ENCODE results near the gene ZMYND19.
"Not testable (repeated sequence)": the region's sequence is repeated elsewhere in the genome, so short reads cannot be mapped to it uniquely, and the experiment has no call there.

Gene ZMYND19

DNA sequence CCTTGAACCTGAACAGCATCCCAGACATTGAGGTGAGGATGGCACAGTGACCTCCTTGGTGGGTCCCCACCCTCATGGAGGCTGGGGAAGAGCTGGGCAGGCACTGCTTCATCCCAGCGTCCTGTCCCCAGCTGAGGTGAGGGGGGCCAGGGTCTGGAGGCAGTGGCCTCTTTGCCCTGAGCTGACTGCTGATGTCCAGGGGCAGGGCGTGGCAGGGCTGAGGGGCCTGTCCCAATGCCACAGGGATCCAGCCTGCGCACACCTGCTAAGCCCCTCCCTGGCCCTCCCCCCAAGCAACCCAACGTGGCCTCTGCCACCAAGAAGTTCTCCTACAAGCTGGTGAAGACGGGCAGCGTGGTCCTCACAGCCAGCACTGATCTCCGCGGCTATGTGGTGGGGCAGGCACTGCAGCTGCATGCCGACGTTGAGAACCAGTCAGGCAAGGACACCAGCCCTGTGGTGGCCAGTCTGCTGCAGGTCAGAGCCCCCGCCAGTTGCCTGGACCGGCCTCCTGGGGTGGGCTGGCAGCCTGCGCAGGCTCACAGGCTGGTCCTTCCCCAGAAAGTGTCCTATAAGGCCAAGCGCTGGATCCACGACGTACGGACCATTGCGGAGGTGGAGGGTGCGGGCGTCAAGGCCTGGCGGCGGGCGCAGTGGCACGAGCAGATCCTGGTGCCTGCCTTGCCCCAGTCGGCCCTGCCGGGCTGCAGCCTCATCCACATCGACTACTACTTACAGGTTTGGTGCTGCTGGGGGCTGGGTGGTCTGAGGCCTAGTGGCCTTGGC, 23.6 kb upstream of the ZMYND19 start:
- DNase-seq: no peak

DNA sequence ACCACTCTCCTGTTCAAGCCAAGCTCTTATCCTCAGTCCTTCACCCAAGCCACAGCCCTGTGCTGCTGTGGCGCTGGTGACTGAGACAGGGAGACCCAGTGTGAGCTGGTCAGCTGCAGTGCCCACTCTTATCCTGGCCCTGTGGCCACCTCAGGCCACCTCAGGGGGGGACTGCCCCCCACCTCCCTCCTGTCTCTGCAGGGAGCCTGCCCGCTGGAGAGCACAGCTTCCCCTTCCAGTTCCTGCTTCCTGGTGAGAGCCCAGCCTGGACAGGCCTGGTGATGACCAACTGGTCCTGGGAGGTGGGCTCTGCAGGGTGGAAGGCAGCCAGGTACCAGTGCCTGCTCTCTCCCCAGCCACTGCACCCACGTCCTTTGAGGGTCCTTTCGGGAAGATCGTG, 22.9 kb upstream of the ZMYND19 start:
- no peak for DNase-seq

DNA sequence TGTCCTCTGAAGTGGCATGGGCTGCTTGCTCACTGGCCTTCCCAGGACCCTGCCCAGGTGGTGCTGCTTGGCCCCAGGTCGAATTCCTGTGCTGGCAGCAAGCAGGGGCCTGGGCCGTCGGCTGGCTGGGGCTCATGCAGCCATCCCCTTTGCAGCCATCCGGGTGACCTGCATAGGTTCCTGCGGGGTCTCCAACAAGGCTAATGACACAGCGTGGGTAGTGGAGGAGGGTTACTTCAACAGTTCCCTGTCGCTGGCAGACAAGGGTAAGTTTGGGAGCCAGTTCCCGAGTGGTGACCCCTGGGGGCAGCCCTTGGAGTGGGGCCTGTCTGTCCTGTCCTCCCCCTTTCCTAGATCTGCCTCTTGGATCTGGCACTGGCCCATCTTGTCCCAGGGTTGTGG, 22.4 kb upstream of the ZMYND19 start:
- no peak for DNase-seq

DNA sequence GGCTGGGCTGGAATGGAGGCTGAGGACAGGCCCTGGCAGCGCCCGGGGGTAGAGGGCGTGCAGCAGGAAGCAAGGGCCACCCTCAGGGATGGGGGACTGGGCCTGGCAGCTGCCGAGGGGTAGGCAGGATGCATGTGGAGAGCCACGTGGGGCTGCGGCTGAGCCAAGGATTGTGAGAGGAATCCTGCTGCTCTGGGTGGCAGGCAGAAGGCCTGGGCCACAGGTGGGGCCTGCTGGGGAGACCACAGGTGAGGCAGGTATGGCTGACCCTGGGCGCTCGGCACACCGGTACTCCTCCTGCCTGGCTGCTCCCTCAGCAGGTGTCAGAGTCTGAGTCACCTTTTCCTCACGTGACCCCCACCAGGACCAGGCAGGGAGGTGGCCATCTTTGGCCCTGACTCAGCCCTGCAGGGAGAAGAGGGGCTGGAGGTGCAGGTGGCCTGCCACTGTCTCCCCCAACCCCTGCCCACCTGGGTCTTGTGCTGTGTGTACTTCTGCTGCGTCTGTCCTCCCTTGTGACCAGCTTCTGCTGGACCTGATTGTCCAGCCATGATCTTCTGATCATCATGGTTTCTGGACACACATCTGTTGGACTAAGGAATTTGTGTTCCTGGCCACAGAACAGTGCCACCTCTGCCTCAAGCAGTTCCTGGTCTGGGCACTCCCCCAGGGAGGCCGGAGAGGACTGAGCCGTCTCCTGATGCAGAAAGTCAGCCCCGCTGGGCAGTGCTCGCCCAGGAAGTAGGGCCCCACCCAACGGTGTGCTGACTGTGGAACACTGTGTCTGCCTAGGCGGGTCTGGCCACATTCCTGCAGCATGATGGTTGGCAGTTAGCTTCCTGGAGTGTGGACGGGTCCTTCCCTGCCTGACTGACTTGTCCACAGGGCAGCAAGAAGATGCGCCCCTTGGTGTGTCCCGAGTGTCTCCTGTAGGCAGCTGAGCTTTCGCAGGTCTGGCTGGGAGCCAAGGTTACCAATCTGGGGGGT, 21.6 kb upstream of the ZMYND19 start:
- DNase-seq: no peak

DNA sequence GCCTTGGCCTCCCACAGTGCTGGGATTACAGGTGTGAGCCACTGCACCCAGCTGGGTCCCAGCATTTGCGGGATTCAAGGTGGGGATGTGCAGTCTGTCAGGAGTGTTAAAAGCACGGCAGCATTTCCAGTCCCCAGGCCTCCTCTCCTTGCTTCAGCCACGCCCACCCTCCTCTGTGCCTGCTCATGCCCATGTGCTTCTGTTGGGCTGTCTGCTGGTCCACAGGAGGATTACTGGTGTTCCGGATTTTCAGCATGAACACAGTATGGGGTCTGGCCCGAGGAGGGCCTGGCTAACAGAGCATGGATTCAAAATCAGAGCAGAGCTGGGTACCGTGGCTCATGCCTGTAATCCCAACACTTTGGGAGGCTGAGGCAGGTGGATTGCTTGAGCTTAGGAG, 20.6 kb upstream of the ZMYND19 start:
- DNase-seq: no peak

DNA sequence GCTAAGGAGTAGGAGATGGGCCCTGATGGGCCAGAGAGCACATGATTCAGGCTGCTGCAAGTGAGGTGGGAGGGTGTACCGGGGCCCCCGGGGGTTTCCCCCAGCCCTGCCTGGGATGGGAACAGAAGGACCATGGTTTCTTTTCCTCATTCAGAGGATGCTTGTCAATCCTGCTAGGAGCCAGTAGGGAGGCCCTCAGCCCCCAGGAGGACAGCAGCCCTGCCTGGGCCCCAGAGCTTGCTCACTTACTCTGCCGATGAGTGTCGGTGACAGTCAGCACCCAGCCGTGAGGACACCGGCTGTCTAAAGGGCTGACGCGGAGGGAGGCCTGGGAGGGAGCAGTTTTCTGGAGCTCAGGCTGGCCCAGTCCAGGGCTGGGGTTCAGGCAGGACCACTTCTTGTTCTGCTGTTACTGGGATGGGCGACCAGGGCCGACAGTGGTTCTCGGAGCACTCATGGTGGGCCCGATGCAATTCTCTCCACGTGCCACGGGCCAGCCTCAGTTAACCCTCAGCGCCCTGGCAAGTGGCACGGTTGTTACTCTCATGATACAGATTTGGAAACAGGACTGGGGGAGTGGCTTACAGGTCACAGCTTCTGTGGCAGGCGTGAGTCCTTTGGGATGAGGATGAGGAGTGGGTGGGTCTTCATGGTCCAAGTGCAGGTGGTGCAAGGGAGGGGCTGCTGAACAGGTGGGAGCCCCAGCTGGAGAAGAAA, 17.0 kb upstream of the ZMYND19 start:
- DNase-seq: peak; percentile 17 to 34

DNA sequence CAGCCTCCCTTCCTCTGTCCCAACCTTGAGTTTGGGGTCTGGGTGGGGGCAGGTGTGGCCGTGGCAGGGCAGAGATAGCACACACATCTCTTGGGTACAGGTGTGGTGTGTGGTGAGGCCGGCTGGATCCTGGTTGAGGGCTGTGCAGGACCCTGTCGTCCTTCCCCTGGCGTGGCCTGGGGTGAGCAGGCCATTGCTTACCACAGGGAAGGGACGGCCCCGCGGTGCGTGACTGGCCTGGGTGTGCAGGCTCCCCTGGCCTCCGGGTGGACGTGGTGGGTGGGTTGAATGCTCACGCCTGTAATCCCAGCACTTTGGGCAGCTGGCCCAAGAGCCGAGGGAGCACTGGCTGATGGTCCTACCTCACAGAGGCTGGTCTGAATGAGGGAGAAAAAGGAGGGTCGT, 16.4 kb upstream of the ZMYND19 start:
- DNase-seq: no peak

DNA sequence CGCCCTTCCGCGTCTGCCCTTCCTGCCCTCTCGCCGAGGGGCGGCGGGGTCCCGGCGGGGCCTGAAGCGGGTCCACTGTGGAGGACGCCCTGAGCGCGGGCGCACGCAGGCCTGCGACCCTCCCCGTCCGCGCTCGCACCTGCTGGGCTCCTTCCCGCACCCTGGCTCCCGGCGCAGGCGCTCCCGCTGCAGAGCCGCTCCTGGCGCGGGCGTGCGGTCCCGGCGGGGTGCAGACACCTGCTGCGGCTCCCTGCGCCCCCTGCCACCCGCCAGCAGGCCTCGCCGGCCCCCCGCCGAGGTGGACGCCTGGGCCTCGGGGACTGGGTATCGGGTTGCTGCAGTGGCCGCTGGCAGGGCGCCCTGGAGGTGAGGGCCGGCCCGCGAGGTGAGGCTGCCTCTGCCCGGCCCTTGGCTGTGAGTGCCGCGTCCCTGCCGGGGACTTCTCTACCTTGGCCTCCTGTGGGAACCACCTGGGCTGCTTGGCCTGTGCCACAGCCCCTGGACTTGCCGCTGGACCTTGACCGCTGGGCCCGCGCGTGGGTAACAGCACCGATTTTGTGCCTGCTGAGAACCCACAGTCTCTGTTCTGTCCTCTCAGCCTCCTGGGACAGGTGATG, 15.8 kb upstream of the ZMYND19 start:
- no peak for DNase-seq

DNA sequence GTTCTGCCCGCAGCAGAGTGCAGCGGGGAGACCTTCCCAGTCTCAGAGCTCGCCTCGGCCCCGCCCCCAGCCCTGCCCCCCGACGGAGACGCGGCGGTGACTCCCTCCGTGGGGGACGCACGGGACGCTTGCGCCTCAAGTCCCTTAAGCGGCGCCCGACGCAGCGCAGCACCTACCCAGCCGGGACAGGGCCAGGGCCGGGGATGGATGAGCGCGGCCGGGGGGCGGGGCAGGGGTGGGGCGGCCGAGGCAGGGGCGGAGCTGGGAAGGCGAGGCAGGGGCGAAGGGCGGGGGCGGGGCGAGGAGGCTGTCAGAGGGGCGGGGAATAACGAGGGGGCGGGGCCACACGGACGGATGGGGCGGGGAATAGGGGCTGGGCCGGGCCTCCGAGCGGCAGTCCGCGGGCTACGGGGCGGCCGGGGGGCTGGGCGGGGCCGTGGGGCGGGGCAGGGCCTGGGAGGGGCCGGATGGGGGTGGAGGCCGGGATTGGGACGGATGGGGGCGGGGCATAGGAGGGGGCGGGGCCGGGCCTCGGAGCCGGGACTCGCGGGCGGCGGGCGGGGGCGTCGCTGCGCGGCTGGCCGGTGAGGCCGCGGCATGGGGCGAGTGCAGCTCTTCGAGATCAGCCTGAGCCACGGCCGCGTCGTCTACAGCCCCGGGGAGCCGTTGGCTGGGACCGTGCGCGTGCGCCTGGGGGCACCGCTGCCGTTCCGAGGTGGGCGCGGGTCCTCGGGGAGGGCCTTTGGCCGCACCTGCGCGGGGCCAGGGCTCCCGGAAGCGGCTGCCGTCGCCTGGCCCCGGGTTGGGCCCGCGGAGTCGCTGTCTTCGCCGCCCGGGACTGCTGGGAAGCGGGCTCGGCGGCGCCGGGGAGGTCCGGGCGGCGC, 15.1 kb upstream of the ZMYND19 start, which contains the start of gene ARRDC1:
ARRDC1 (plus strand) TSS at position 566 of the 884 bp plus-strand sequence; CDS start at position 598, 32 bp downstream.
- peak; percentile 79 to 88 for DNase-seq

DNA sequence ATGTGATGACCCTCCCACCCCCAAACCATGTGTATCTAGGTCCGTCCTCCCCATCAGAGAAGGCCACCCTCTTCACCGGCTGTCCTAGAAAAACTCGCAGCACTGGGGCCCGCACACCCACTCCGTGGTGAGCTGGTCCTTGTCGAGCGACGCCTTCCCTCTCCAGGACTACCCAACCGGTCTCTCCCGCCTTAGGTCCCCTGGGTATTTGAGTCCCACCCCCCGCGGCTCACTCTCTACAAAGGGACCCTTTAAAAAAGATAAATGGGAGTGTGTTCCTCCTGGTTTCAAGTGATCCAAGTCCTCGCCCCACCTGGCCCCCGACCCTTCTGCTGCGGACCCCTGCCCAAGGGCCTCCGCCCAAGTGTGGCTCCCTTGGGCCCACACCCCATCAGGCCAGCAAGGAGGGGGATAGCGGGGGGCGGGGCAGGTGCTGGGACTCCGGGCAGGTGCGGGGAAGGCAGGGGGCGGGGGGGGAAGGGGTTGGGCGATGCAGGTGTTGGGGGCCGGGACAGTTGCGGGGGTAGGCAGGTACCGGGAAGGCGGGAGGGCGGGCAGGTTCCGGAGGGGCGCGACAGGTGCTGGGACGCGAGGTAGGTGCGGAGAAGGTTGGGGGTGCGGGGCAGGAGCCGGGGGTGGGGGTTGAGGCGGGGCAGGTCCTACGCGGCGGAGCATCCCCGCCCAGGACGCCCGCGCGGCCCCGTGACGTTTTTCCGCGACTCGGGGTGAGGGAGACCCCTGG, 14.2 kb upstream of the ZMYND19 start:
- DNase-seq: no peak

DNA sequence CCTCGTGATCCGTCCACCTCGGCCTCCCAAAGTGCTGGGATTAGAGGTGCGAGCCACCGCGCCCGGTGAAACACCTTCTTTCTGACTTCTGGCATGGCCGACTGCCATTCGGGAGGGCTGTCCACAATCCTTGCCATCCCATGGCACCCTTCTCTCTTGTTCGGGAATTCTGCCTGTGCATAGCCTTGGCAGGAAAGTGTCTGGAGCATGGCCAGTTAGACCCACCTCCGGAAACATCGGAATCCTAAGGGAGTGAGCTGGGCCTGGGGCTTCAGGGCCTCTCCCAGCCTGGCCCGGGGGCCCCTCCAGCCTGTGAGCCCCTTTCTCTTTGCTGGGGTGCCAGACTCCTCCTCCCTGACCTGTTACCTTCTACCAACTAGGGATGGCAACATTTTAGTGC, 13.6 kb upstream of the ZMYND19 start:
- DNase-seq: no peak

DNA sequence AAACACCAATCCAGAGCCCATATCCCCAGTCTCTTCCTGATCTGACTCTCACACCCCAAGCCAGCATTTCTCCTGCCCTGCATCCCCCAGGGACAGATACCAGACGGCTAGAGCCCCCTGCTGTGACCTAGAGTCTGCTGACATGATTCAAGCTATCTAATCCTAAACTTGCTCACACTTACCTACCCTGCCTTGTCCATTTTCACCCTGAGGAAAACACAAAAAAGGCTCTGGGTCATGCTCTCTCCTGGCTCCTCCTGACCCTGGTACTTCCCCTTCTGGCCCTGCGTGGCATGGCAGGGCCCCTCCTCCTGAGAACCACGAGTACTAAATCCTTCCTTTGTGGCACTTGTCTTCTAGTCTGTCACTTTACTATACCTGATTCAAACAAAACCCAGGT, 12.3 kb upstream of the ZMYND19 start:
- DNase-seq: peak; percentile 62 to 80

DNA sequence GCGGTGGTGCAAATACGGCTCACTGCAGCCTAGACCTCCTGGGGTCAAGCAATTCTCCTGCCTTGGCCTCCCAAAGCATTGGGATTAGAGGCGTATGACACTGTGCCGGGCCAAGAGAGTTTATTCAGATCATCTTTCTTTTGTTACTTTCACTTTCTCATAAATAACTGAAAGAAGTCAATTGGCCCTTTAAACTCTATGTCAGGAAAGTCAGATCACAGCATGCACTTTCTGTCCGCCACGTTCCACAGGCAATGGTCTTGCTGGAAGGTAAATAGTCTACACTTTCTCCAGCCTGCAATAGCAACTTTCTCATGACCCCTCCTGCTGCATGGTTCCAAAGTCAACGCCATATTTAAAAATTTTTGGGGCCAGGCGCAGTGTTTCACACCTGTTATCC, 8.6 kb upstream of the ZMYND19 start:
- DNase-seq: no peak

DNA sequence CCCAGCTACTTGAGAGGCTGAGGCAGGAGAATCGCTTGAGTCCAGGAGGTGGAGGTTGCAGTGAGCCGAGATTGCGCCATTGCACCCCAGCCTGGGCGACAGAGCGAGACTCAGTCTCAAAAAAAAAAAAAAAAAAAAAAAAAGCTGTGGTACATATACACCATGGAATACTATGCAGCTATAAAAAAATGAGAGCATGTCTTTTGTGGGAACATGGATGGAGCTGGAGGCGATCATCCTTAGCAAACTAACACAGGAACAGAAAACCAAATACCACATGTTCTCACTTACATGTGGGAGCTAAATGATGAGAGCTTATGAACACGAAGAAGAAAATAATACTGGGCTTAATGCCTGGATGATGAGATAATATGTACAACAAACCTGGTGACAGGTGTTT, 6.3 kb upstream of the ZMYND19 start:
- DNase-seq: not testable (repeated sequence)

DNA sequence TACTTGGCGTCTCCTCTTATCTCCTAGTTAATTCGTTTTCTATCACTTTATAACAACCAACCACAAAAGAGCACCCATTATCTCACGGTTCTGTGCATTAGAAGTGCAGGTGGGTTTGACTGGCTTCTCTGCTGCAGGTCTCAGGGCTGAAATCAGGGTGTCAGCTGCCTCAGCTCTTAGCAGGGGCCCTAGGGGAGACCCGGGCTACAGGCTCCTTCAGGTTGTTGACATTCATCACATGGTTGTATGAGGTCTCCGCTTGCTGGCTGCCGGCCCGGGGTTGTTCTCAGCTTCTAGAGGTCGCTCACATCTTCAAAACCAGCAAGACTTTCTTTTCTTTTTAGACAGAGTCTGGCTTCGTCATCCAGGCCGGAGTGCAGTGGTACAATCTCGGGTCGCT, 2.9 kb upstream of the ZMYND19 start:
- DNase-seq: no peak

DNA sequence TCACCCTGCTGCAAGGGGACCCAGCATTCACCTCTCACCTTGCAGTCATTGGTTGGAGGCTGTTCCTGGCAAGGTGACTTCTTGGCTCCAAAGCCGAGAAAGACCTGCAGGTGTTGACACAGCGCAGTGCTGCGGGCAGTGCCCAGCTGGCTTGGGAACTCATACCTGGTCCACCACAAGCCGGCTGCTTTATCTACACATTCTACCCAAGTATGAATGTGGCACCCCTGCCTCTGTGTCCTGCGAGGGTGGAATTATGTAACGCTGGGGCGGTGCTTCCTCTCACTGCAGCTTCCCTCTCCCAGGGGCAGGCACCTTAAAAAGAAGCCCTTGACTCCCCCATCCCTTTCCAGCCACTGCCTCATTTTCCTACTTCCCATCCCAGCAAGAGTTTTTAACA, 2.5 kb upstream of the ZMYND19 start:
- peak; percentile 30 to 41 for DNase-seq

DNA sequence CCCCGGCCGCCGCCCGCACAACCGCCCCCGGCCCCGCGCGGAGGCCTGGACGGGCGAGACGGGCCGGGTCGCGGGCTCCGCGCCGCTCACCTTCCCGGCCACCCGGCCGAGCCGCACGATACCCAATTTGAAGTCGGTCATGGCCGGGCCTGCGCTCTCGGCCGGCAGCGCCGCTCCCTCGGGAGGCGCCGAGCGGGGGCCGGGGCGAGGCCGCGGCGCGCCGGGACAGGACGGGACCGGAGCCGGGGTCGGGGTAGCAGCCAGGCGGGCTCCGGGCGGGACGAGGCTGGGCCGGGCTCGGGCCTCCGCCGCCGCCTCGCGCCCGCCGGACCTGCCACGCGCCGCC, 216 bp downstream of the ZMYND19 start:
- no peak for DNase-seq

DNA sequence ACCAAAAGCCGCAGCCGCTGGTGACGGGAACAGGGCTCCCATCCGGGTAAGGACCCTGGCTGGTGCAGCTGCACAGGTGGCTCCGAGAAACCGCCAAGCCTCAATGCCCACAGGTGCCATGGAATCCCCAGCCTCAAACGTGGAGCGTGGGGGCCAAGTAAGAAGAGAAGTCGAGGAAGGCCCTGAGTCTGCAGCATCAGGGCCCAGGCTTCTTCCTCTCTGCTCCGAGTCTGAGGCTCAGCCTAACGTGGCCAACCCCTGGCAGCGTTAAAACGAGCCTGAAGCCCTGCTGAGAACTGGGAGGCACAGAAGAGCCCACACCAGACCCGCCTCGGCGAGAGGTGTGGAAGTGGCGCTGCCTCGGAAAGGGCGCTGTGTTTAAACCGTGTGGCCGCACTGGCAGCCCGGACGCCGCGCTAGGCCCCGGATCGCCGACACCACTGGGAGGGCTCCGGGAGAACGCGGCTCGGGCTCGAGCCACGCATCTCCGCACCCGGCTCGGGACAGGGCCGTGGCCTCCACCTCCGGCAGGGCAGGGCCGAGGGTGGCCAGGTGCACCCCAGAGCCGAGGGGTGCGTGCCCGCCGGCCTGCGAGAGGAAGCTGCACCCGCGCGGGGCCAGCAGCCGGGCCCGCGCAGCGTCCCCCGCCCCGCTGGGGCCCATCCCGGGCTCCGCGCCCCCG, 730 bp downstream of the ZMYND19 start:
- peak in 1 of 2 experiments; percentile 21 for DNase-seq

DNA sequence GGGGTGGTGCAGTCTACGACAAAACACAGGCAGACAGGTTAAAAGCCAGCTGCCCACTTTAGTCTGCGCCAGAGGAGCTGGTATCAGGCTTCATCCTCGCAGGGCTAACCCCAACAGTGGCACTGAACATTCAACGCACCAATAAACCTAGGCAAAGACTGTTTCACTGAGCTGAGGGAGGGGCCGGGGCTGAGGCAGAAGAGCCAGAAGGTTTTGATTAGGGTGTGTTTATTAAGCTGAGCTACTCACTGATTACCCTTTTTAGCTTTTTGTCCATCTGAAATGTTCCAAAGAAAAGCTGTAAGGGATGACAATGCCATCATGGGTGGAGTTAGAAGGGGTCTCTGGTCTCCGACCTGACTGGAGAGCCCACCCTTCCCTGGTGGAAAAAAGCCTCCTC, 1.4 kb downstream of the ZMYND19 start:
- DNase-seq: no peak

DNA sequence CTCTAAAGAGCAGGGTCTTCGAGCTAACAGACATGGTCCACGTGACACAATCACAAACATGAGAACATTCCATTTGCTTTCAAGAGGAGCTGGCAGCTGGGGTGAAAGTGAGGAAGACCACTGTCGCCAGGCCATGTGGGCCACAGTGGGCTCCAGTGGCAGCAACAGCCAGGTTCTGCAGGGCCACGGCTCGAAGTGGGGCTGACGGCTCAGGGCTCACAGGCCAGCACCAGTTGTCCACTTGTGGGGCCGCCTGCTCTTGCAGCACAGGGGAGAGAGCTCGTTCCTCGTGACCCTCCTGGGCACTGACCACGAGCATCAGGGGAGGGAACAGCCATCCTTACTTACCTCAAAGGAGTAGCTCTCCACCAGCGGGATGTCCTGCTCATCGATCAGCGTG, 2.0 kb downstream of the ZMYND19 start:
- DNase-seq: no peak
